NCI-H2171 (cell line): Measurements from ENCODE around the gene EBNA1BP2.
A peak's percentile ranks its signal among the peaks of the same experiment; 100 is the strongest.
"Not testable (repeated sequence)": the region's sequence is repeated elsewhere in the genome, so short reads cannot be mapped to it uniquely, and the experiment has no call there.

Source experiments
- DNase-seq: peaks from one replicate; lab custom pipeline; 2025; lab: John Stamatoyannopoulos, UW

The EBNA1BP2 gene

GRCh38 chr1:43172527-43172972 lies 460 bp upstream of the EBNA1BP2 start:
- DNase-seq = peak; percentile 89

DNA sequence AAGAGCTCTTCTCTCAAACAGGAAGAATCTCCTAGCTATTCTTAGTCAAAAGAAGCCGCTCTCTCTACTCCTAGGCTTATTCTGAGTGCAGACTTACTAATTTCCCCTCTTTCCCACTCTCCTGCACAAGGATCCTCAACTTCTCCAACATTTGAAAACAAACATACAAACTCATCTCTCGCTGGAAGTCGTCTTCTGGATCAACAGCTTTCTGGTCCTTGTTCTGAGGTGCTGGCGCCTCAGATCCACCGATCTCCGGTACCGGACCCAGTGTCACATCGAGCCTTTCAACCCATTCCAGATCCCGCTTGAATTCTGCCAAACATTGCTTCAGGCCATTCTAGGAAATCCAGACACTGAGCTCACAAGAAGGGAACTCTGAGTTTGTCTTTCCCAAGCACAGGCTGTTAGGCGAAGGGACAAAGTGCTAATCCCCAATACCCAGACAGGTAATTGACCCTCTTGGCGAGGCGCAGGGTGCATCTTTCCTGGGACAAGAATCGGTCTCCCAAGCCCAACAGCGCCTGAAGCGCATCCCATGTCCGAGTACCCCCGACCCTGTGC lies 696 bp downstream of the EBNA1BP2 start:
- no peak for DNase-seq

DNA sequence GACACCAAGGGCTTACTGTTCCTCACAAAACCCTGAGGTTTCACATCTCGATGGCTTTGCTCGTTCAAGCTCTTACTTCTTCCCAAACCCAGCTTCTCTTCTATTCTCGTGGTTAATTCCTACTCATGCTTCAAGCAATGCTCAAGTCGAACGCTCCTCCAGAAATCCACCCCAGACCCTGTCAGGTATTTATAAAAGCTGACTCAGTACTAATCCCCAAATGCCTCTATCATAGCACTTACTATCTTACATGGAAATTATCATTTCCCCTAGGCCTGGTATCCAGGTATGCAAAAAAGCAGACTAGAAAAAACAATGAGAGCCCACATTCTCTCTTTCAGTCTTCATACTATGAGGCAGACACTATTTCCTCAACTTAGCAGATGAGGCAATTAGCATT lies 6.3 kb downstream of the EBNA1BP2 start:
- DNase-seq = no peak

GRCh38 chr1:43165162-43165561 lies 6.9 kb downstream of the EBNA1BP2 start:
- no peak for DNase-seq

DNA sequence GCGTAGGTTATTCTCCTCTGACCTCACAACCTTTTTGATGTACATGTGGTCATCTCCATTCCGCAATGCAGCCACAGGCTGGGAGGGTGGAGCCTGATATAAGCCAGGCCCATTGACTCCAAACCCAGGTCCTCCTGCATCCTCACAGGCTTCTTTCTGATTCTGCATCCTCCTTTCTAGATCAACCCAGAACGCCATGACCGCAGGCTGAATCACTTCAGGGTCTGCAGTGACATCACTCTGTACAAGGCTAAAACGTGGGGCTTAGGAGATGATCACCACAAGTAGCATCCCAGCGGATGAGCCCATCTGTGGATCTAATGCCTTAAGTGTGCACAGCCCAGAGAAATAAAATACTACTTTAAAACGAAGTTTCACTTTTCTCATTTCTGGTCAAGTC lies 16.1 kb downstream of the EBNA1BP2 start:
- DNase-seq = no peak

DNA sequence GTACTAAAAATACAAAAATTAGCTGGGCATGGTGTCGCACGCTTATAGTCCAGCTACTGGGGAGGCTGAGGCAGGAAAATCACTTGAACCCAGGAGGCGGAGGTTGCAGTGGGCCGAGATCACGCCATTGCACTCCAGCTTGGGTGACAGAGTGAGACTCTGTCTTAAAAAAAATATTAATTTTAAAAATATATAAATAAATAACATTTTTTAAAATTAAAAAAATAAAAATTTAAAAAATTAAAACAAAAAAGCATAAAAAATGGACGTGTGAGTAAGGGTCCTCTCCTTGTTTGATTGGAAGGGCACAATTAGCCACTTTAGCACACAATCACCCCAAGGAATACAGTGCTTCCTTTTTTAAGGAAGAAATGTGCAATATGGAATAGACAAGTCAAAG lies 18.6 kb downstream of the EBNA1BP2 start:
- DNase-seq = no peak

DNA sequence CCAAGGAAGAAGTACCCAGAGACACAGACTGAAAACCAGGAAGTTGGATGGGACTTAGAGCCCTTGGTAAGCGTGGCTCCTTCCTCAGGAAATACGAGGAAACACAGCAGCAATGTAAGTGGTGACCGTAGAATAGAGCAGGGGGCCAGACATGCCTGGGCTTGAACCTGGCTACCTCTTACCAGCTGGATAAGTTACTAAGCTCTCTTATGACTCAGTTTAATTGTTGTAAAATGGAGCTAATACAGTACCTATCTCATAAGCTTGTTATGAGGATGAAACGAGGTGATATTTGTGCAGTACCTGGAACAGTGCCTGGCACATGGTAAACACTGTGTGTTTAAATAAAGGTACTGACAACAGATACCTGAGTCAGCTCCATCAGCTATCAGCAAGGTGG lies 19.2 kb downstream of the EBNA1BP2 start:
- DNase-seq = no peak

GRCh38 chr1:43149889-43150288 lies 22.2 kb downstream of the EBNA1BP2 start:
- no peak for DNase-seq

GRCh38 chr1:43147625-43148327 lies 24.3 kb downstream of the EBNA1BP2 start:
- peak; percentile 86 for DNase-seq

DNA sequence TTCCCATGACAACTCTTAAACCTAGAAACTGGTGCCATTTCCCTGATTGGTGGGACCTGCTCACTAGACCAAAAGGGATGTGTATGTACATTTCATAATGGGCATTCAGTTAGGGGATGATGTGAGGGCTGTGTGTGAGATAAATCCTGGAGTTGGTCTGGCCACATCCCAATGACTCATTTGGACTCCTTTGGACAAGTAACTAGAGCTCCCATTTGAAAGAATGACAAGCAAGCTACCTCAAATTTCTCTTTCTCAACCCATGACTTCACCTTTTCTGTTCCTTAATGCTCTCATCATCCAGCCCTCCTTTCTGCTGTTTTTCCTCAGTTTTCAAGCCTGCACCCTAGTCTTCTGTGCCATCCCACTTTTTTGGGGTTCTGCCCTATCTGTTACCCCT lies 27.9 kb downstream of the EBNA1BP2 start:
- DNase-seq = no peak

GRCh38 chr1:43143441-43143888 lies 28.6 kb downstream of the EBNA1BP2 start:
- no peak for DNase-seq

DNA sequence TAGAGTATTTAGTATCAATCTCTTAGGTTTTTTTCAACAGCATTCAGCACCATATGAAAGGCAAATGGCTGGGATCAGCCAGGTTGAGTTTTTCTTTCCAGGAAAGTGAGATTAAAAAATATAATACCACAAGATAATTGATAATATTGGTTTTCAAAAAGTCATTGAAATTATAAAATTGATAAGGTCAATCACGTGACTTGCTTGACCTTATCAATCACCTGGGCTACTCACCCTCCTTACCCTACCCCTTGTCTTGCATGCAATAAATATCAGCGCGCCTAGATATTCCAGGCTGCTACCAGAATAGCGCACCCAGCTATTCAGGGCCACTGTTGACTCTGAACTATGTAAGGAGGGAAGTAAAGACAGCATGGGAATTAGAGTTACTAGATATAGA lies 31.5 kb downstream of the EBNA1BP2 start:
- no peak for DNase-seq

DNA sequence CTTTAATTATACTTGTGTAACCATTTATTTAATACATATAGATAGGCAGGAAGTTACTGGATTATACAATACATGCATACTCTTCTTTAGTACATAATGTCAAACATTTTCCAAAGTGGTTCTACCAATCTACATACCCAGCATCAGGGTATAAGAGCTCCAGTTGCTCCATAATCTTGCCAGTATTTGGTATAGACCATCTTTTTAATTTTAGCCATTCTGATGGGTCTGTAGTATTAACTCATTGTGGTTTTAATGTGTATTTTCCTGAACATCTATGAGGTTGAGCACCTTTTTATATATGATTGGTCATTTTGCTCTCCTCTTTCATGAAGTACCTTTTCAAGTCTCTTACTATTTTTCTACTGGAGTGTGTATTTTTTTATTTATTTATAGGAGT lies 32.1 kb downstream of the EBNA1BP2 start:
- DNase-seq = no peak

GRCh38 chr1:43139295-43139694 lies 32.8 kb downstream of the EBNA1BP2 start:
- not testable (repeated sequence) for DNase-seq

DNA sequence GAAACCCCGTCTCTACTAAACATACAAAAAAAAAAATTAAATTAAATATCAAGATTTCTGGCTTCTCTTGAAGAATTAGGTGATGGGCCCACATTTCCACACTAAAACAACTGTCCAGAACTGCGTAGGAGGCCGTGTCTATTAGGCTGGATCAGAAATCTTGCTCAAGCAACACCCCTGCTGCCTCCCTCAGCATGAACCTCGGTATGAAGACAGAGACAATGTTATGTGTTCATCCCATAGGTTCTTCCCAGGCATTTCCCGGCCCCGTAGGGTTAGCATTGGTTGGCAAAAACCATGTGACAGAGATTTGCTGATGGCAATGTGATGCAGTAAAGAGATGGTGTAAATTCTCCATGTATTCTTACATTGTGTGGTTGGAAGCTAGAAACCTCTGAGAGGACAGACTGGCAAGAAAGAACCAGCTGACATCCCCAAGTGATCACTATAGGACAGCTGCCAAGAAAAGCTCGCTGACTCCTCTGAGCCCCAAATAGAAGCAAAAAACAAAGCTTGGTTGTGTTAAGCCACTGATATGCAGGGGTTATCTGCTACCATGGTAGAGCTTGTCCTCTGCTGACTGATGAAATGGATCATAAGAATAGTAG lies 34.5 kb downstream of the EBNA1BP2 start:
- DNase-seq = no peak

DNA sequence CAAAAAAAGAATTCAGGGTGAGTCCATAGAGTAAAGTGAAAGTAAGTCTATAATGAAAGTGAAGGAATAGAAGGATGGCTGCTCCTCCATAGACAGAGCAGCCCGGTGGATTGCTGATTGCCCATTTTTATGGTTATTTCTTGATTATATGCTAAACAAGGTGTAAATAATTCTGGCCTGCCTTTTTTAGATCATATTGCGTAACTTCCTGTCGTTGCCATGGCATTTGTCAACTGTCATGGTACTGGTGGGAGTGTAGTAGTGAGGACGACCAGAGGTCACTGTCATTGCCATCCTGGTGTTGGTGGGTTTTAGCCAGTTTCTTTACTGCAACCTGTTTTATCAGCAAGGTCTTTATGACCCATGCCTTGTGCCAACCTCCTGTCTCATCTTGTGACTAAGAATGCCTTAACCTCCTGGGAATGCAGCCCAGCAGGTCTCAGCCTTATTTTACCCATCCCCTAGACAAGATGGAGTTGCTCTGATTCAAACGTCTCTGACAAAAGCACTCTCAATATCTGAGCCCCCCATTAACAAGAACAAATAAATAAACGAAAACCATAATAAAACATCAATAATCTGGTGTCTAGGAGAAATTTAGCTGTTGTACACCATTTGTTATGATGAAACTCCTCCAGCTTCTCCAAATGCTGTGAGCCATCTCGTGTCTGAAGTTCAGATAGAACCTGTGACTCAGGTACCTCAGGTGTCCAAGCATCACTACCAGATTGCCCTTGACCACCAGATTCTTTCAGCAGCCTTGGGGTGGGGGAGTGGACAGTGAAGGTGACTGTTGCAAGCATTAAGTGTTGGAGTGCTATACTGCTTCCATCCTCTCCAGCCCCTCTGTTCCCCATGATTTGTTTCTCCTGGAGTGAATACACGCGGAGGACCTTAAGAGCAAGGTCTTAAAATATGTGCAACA lies 36.0 kb downstream of the EBNA1BP2 start:
- no peak for DNase-seq

DNA sequence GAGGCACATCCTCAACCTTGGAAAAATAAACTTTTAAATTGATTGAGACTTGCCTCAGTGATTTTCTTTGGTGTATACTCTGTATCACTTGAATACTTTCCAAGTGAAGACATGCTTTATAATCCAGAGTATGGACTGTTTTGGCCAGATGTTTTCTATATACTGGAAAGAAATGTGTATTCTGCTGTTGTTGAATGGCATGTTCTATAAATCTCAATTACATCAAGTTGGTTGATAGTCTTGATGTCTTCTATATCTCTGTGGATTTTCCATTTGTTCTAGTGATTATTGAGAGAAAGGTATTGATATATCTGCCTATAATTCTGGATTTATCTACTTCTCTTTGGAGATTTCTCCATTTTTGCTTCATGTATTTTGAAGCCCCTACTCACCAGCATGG lies 37.5 kb downstream of the EBNA1BP2 start:
- no peak for DNase-seq

GRCh38 chr1:43134068-43134467 lies 38.0 kb downstream of the EBNA1BP2 start:
- no peak for DNase-seq

GRCh38 chr1:43129426-43129825 lies 42.7 kb downstream of the EBNA1BP2 start:
- DNase-seq = no peak

GRCh38 chr1:43128816-43129215 lies 43.3 kb downstream of the EBNA1BP2 start:
- no peak for DNase-seq

DNA sequence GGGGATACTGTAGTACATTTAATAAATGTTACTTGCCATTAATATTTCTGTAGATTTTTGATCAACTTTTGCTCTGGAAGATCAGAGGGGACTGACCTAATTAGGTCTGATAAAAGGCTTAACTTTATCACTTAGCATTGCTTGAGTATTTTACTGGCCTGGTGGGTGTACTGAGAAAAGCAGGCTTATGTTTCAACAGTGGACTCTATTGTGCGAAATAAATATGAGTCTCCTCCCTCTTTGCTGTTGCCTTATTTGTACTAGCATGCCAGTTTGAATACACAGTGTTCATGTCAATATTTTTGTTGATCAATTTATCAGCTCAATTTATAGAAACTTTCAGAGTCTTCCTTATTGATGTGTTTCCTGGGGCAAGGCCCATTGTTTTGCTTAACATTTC lies 49.1 kb downstream of the EBNA1BP2 start:
- DNase-seq = no peak

GRCh38 chr1:43121256-43121900 lies 50.7 kb downstream of the EBNA1BP2 start:
- no peak for DNase-seq
